Pancreas (tissue), 10 donors: ENCODE results near the gene LIMK2. TPM values are rescaled to one million over a fixed set of nuclear protein-coding genes. Genes with fewer than 3 reads are reported as not detected.
"Not testable (repeated sequence)": the region's sequence is repeated elsewhere in the genome, so short reads cannot be mapped to it uniquely, and the experiment has no call there.

Source experiments
- ATAC-seq, 4 donors: fragments of 200-7000 bp; cut with Tn5 transposase; one replicate each; pipeline versions ENCODE4 v1.8.0 to v1.9.1; 2020; ENCODE audit warnings: mild to moderate bottlenecking in 4 of 4, moderate library complexity in 4 of 4
- DNase-seq, 6 donors: peaks; one replicate each; pipeline ENCODE4 v3.0.0-alpha.2; 2020
- FAIRE-seq: peaks from 2 replicates; lab custom pipeline; 2012; peaks lifted over from hg19 to GRCh38; lab: Jason Lieb, UNC
- H3K27ac ChIP-seq, 4 donors: fragments of 200-600 bp; sonication (generic); 1 replicate in 3 of 4; 2 replicates in 1 of 4; pipeline versions ENCODE4 v1.5.0 to v1.8.0; 2020
- H3K27me3 ChIP-seq, 4 donors: fragments of 200-600 bp; one replicate each; pipeline ENCODE4 v1.8.0; 2021
- H3K36me3 ChIP-seq, 3 donors: fragments of 200-600 bp; sonication (generic) in 1 of 3; one replicate each; pipeline versions ENCODE4 v1.5.0 to v1.8.0; 2020 to 2021
- H3K4me1 ChIP-seq, 3 donors: fragments of 200-600 bp; one replicate each; pipeline ENCODE4 v1.8.0; 2021
- H3K4me3 ChIP-seq, 4 donors: fragments of 200-600 bp; sonication (generic) in 2 of 4; one replicate each; pipeline versions ENCODE4 v1.5.0 to v1.8.0; 2020 to 2021
- H3K9me3 ChIP-seq, 4 donors: fragments of 200-600 bp; one replicate each; pipeline ENCODE4 v1.8.0; 2021
- CTCF ChIP-seq, 4 donors: fragments of 200-600 bp; sonication (generic) in 3 of 4; IDR thresholded peaks; one replicate each; pipeline versions ENCODE4 v1.5.0 to v1.8.0; 2021; ENCODE audit warnings: antibody characterized with exemption in 4 of 4
- WGBS, 2 donors: extraction: QIAGEN DNeasy Blood & Tissue Kit; methylation state at CpG; one replicate each; pipeline ENCODE4 v1.1.7; 2013; 5-methylcytosine and 5-hydroxymethylcytosine counted together
- intact Hi-C, 3 donors: fragments of 100-400 bp; cut with DNase I; formaldehyde crosslinking; loops; one replicate each; pipeline versions ENCODE4 v1.11.1 to v1.14.2; 2022
- polyA plus RNA-seq, 2 donors: library from polyadenylated mRNA; stranded (reverse); fragments of 200-250 nt; gene quantifications; one replicate each; pipeline ENCODE4 v1.2.3, GENCODE V29; 2013
- total RNA-seq, 6 donors: library from RNA; stranded (reverse); fragmentation: NEBNext Ultra II Directional in 4 of 6; extraction: Animal tissue kit (Norgen Biotek cat#: 25700) in 4 of 6; gene quantifications; one replicate each; pipeline versions ENCODE4 v1.2.1 to v1.2.4, GENCODE V29; 2021 to 2023
- donor health status: healthy with polysubstance abuse.
- donor health status: DM: no; HTN: no; CAD: no; lungs with moderate emphysema.
- donor health status: DM: no; HTN: no; CAD: no.
- donor health status: control.
- donor health status: control.
- donor health status: Bipolar disorder and iron deficiency.
- donor health status: DM: yes; HTN: yes; CAD: no.
- donor health status: DM: no; HTN: no; CAD: no.
- donor health status: DM: no; HTN: no; CAD: no.
- donor health status: DM: yes; HTN: yes; CAD: no.

Gene LIMK2
- total RNA-seq (10 to 100 TPM; 21.1 to 34.9 (median 27.7) TPM), polyA plus RNA-seq (10 to 100 TPM; 20.5 to 25.2 TPM)

GRCh38 chr22:31211862-31212730, at the start of gene LIMK2:
Gene LIMK2 (plus strand): TSS chr22:31212298. CDS start chr22:31212409, 111 bp downstream.
- H3K4me3 ChIP-seq, result peak within 1 kb of the TSS; percentile 78 to 95 (median 85)
- DNase-seq (peak; percentile 94 to 100 (median 96)), FAIRE-seq (no peak), ATAC-seq (peak; percentile 97 to 99 (median 98))
- peaks cover 28 to 48% (median 28%) of the 10 kb centered on the region in 3 donors for H3K4me1 ChIP-seq
- WGBS, 2 donors, result 0 to 1% methylated on average over 46 to 64 of the region's 64 CpGs
- H3K27ac ChIP-seq, result peak within 1 kb of the TSS; percentile 35 to 85 (median 62)
- H3K9me3 ChIP-seq, result no peaks in the 10 kb centered on the region
- H3K27me3 ChIP-seq, result no peaks in the 10 kb centered on the region
- TF ChIP-seq CTCF (IDR thresholded peaks at IDR 0.05), result peak; percentile 63 to 81 (median 72)
- H3K36me3 ChIP-seq, result no peaks in the 10 kb centered on the region
- intact Hi-C loops, result no loop called here

- WGBS, 2 donors, result 99 to 100% methylated on average over 4 of the region's 4 CpGs
- ATAC-seq (no peak), FAIRE-seq (no peak), DNase-seq (no peak)
- no peak overlapping the region for H3K27ac ChIP-seq
- H3K9me3 ChIP-seq, result no peaks in the 10 kb centered on the region
- no peak for TF ChIP-seq CTCF (IDR thresholded peaks at IDR 0.05)
- no peak overlapping the region for H3K4me3 ChIP-seq
- H3K4me1 ChIP-seq, result peaks cover 0 to 8% (median 0%) of the 10 kb centered on the region in 3 donors
- intact Hi-C loops, result no loop called here
- H3K27me3 ChIP-seq, result no peaks in the 10 kb centered on the region
- H3K36me3 ChIP-seq, result peaks cover 0 to 2% (median 0%) of the 10 kb centered on the region in 3 donors
These were observed 41.1 kb upstream of the LIMK2 start for GRCh38 chr22:31170971-31171370.

- DNase-seq, intact Hi-C loops, H3K4me1 ChIP-seq: not testable (repeated sequence)
These were observed 40.4 kb upstream of the LIMK2 start for GRCh38 chr22:31171734-31172133.

GRCh38 chr22:31173386-31174145, 38.5 kb upstream of the LIMK2 start:
- H3K4me3 ChIP-seq, result no peak overlapping the region
- WGBS, 2 donors, result 78 to 83% methylated on average over 5 of the region's 5 CpGs
- ATAC-seq (peak in 1 of 4 donors; percentile 24), DNase-seq (no peak), FAIRE-seq (no peak)
- TF ChIP-seq CTCF (IDR thresholded peaks at IDR 0.05), result no peak
- no peak overlapping the region for H3K27ac ChIP-seq
- no peaks in the 10 kb centered on the region for H3K9me3 ChIP-seq
- intact Hi-C loops, result no loop called here
- H3K36me3 ChIP-seq, result no peaks in the 10 kb centered on the region
- no peaks in the 10 kb centered on the region for H3K27me3 ChIP-seq
- no peaks in the 10 kb centered on the region for H3K4me1 ChIP-seq

More at GRCh38 chr22:31171734-31172133, 40.4 kb upstream of the LIMK2 start:
- WGBS, 2 donors, result 93 to 94% methylated on average over 8 to 9 of the region's 9 CpGs
- H3K36me3 ChIP-seq, H3K27ac ChIP-seq, FAIRE-seq, ATAC-seq, H3K9me3 ChIP-seq, H3K4me3 ChIP-seq, H3K27me3 ChIP-seq: not testable (repeated sequence)

- FAIRE-seq (no peak), ATAC-seq (no peak), DNase-seq (no peak)
- no peaks in the 10 kb centered on the region for H3K36me3 ChIP-seq
- H3K4me3 ChIP-seq, result no peak overlapping the region
- no peaks in the 10 kb centered on the region for H3K4me1 ChIP-seq
- no peak for TF ChIP-seq CTCF (IDR thresholded peaks at IDR 0.05)
- WGBS, 2 donors, result 75 to 83% methylated on average over 1 of the region's 1 CpG
- no peaks in the 10 kb centered on the region for H3K9me3 ChIP-seq
- no peak overlapping the region for H3K27ac ChIP-seq
- intact Hi-C loops, result no loop called here
- no peaks in the 10 kb centered on the region for H3K27me3 ChIP-seq
These were observed 35.2 kb upstream of the LIMK2 start for GRCh38 chr22:31176923-31177322.
